SK-N-SH (cell line): Measurements from ENCODE around the gene CHFR. TPM values are rescaled to one million over a fixed set of nuclear protein-coding genes. Genes with fewer than 3 reads are reported as not detected.

Source experiments
- CTCF ChIA-PET: fragments of 300-600, 350-600 bp; formaldehyde crosslinking; extraction: SDS; loops from one replicate; lab custom pipeline; 2021; lab: Yijun Ruan, JAX
- POLR2A ChIA-PET: fragments of 350-600 bp; sonication (Branson Sonifier 250); formaldehyde crosslinking; extraction: SDS; loops from one replicate; lab custom pipeline; 2020; ENCODE audit warnings: antibody characterized with exemption, inconsistent platforms; lab: Yijun Ruan, JAX
- DNase-seq: peaks from one replicate; pipeline ENCODE4 v3.0.0; 2012
- H2AFZ ChIP-seq: fragments of 200-600 bp; sonication (generic); 2 replicates; pipeline ENCODE4 v1.8.1; 2016; ENCODE audit warnings: antibody characterized with exemption, mild to moderate bottlenecking, low read depth
- H3F3A ChIP-seq: fragments of 200-600 bp; sonication (generic); replicated peaks from 2 replicates; pipeline ENCODE3; 2016; ENCODE audit warnings: antibody characterized with exemption, mild to moderate bottlenecking; ENCODE audit not compliant: insufficient read depth
- H3K27ac ChIP-seq, 2 experiments: fragments of 200-500 bp in 1 of 2; fragments of 200-600 bp in 1 of 2; sonication (Bioruptor generic) in 1 of 2; sonication (generic), shearing (Covaris generic) in 1 of 2; 2 replicates each; pipeline versions ENCODE4 v1.5.1 to v1.6.1; 2014 to 2016; ENCODE audit warnings: low read depth in 2 of 2, inconsistent platforms in 1 of 2, low read length in 1 of 2, mild to moderate bottlenecking in 1 of 2, mixed read lengths in 1 of 2
- H3K27me3 ChIP-seq: fragments of 200-600 bp; sonication (generic), shearing (Covaris generic); 2 replicates; pipeline ENCODE4 v1.6.1; 2016; ENCODE audit warnings: mixed run types; ENCODE audit not compliant: insufficient read depth
- H3K36me3 ChIP-seq, 2 experiments: fragments of 200-500 bp in 1 of 2; fragments of 200-600 bp in 1 of 2; sonication (Bioruptor generic) in 1 of 2; sonication (generic) in 1 of 2; replicated peaks in 1 of 2; 2 replicates each; pipeline versions ENCODE3 to v1.5.1; 2014 to 2016; ENCODE audit warnings: low read length in 1 of 2, mild to moderate bottlenecking in 1 of 2; ENCODE audit not compliant: insufficient read depth in 2 of 2, control insufficient read depth in 1 of 2
- H3K4me1 ChIP-seq, 2 experiments: fragments of 200-500 bp in 1 of 2; fragments of 200-600 bp in 1 of 2; sonication (Bioruptor generic) in 1 of 2; sonication (generic), shearing (Covaris generic) in 1 of 2; 2 replicates each; pipeline versions ENCODE4 v1.5.1 to v1.6.1; 2014 to 2016; ENCODE audit warnings: low read depth in 1 of 2, low read length in 1 of 2, mixed run types in 1 of 2; ENCODE audit not compliant: insufficient read depth in 2 of 2, control insufficient read depth in 1 of 2
- H3K4me2 ChIP-seq: fragments of 200-600 bp; sonication (generic), shearing (Covaris generic); 2 replicates; pipeline ENCODE4 v1.6.1; 2017; ENCODE audit warnings: mixed run types
- H3K4me3 ChIP-seq, 2 experiments: fragments of 200-500 bp in 1 of 2; fragments of 200-600 bp in 1 of 2; sonication (Bioruptor generic) in 1 of 2; sonication (generic), shearing (Covaris generic) in 1 of 2; 2 replicates each; pipeline versions ENCODE4 v1.5.1 to v1.8.1; 2014 to 2016; ENCODE audit warnings: low read depth in 2 of 2, inconsistent platforms in 1 of 2, low read length in 1 of 2, mild to moderate bottlenecking in 1 of 2, mixed read lengths in 1 of 2, moderate library complexity in 1 of 2
- H3K79me2 ChIP-seq: fragments of 200-600 bp; sonication (generic); 2 replicates; pipeline ENCODE4 v1.8.1; 2017; ENCODE audit warnings: mild to moderate bottlenecking; ENCODE audit not compliant: insufficient read depth
- H3K9ac ChIP-seq: fragments of 200-600 bp; sonication (generic); 2 replicates; pipeline ENCODE4 v1.6.1; 2017; ENCODE audit warnings: mixed run types
- H3K9me2 ChIP-seq: fragments of 200-600 bp; sonication (generic); 2 replicates; pipeline ENCODE4 v1.6.1; 2017; ENCODE audit warnings: mixed run types
- H3K9me3 ChIP-seq: fragments of 200-600 bp; sonication (generic); 2 replicates; pipeline ENCODE4 v1.6.1; 2017; ENCODE audit warnings: mixed run types, mild to moderate bottlenecking, moderate library complexity
- H4K20me1 ChIP-seq: fragments of 200-600 bp; sonication (generic); 2 replicates; pipeline ENCODE4 v1.6.1; 2017; ENCODE audit warnings: mild to moderate bottlenecking, mixed run types; ENCODE audit not compliant: insufficient read depth
- CHD2 ChIP-seq: fragments of 150-350 bp; IDR thresholded peaks from 2 replicates; pipeline ENCODE4 v1.6.1; 2018; ENCODE audit warnings: low read length; ENCODE audit not compliant: partially characterized antibody
- CTCF ChIP-seq: fragments of 200-600 bp; sonication (generic); IDR thresholded peaks from 2 replicates; pipeline ENCODE4 v1.6.1; 2017; ENCODE audit warnings: antibody characterized with exemption, mild to moderate bottlenecking, moderate library complexity
- ELF1 ChIP-seq: IDR thresholded peaks from 2 replicates; pipeline ENCODE4 v1.4.0; 2012
- EZH2phosphoT487 ChIP-seq: fragments of 200-600 bp; sonication (generic); IDR thresholded peaks from 2 replicates; pipeline ENCODE4 v1.6.1; 2017; ENCODE audit warnings: low read depth, mixed run types, mild to moderate bottlenecking, antibody characterized with exemption, moderate library complexity, borderline replicate concordance
- FOSL2 ChIP-seq: IDR thresholded peaks from 2 replicates; pipeline ENCODE4 v1.4.0; 2012; ENCODE audit warnings: low read depth, mild to moderate bottlenecking, moderate library complexity, borderline replicate concordance
- FOXJ3 ChIP-seq: sonication (generic); formaldehyde crosslinking; IDR thresholded peaks from 2 replicates; pipeline ENCODE4 v1.5.1; 2020; ENCODE audit warnings: mild to moderate bottlenecking, missing genetic modification reagents
- GABPA ChIP-seq: IDR thresholded peaks from 2 replicates; pipeline ENCODE4 v1.4.0; 2012; ENCODE audit warnings: low read depth, mild to moderate bottlenecking
- MAX ChIP-seq: IDR thresholded peaks from 2 replicates; pipeline ENCODE4 v1.4.0; 2012; ENCODE audit warnings: low read depth
- MEF2A ChIP-seq: IDR thresholded peaks from 2 replicates; pipeline ENCODE4 v1.4.0; 2012; ENCODE audit warnings: low read depth, borderline replicate concordance
- MXI1 ChIP-seq: IDR thresholded peaks from 2 replicates; pipeline ENCODE4 v1.6.1; 2012; ENCODE audit warnings: mild to moderate bottlenecking, low read depth, low read length, improper control_type of control experiment
- NFIC ChIP-seq: IDR thresholded peaks from 2 replicates; pipeline ENCODE4 v1.4.0; 2012; ENCODE audit warnings: borderline replicate concordance
- NRF1 ChIP-seq: IDR thresholded peaks from 2 replicates; pipeline ENCODE4 v1.6.1; 2012; ENCODE audit warnings: low read depth, mild to moderate bottlenecking, low read length
- POLR2AphosphoS5 ChIP-seq: IDR thresholded peaks from 2 replicates; pipeline ENCODE4 v1.6.1; 2012; ENCODE audit warnings: low read depth, low read length
- RFX5 ChIP-seq: IDR thresholded peaks from 2 replicates; pipeline ENCODE4 v1.6.1; 2012; ENCODE audit warnings: mild to moderate bottlenecking, improper control_type of control experiment, low read length
- SIN3A ChIP-seq: IDR thresholded peaks from 2 replicates; pipeline ENCODE4 v1.6.1; 2012; ENCODE audit warnings: low read depth, mild to moderate bottlenecking, low read length, moderate library complexity, borderline replicate concordance
- SMC3 ChIP-seq: IDR thresholded peaks from 2 replicates; pipeline ENCODE4 v1.6.1; 2012; ENCODE audit warnings: low read depth, low read length, improper control_type of control experiment
- TAF1 ChIP-seq: IDR thresholded peaks from 2 replicates; pipeline ENCODE4 v1.6.1; 2012; ENCODE audit warnings: low read depth, mild to moderate bottlenecking, low read length, moderate library complexity, borderline replicate concordance
- TCF12 ChIP-seq: IDR thresholded peaks from 2 replicates; pipeline ENCODE4 v1.4.0; 2012
- TEAD4 ChIP-seq: IDR thresholded peaks from 2 replicates; pipeline ENCODE4 v1.4.0; 2012; ENCODE audit warnings: mild to moderate bottlenecking, borderline replicate concordance; ENCODE audit not compliant: insufficient read depth
- USF2 ChIP-seq: fragments of 150-350 bp; IDR thresholded peaks from 2 replicates; pipeline ENCODE4 v1.6.1; 2017; ENCODE audit warnings: antibody characterized with exemption, low read length, low read depth, borderline replicate concordance
- YY1 ChIP-seq: IDR thresholded peaks from 2 replicates; pipeline ENCODE4 v1.4.0; 2012; ENCODE audit warnings: low read depth, mild to moderate bottlenecking
- ZBTB33 ChIP-seq: IDR thresholded peaks from 2 replicates; pipeline ENCODE4 v1.4.0; 2012; ENCODE audit warnings: low read depth, borderline replicate concordance
- WGBS: methylation state at CpG from one replicate; pipeline ENCODE4 v1.1.6; 2017; ENCODE audit warnings: low lambda C conversion rate; 5-methylcytosine and 5-hydroxymethylcytosine counted together
- polyA plus RNA-seq, 3 experiments: library from polyadenylated mRNA; depleted of rRNA; stranded (reverse); fragments of >200 nt; gene quantifications; 2 replicates each; pipeline ENCODE4 v1.2.3, GENCODE V29; 2012

CHFR gene
- polyA plus RNA-seq, 1 of the 3 experiments (the other 2 are of a cell fraction) = 31.6 TPM

GRCh38 chr12:132874175-132874574, 13.2 kb downstream of the CHFR start:
- H3K27me3 ChIP-seq = no peaks in the 10 kb centered on the region
- H3K9ac ChIP-seq = no peak overlapping the region
- H3K27ac ChIP-seq = no peak overlapping the region
- TF ChIP-seq TCF12 (no peak), MAX (no peak), RFX5 (no peak), SIN3A (no peak), FOXJ3 (CRISPR knock-in tag) (no peak), CTCF (no peak), YY1 (no peak), TEAD4 (no peak), EZH2phosphoT487 (no peak), NFIC (no peak), USF2 (no peak), SMC3 (no peak), TAF1 (no peak)
- TF ChIP-seq, all 33 proteins: peak for 0
- DNase-seq = no peak
- ChIA-PET CTCF (no interaction called here), POLR2A (no interaction called here)
- Histone ChIP-seq H3F3A (peaks cover 3% of the 10 kb centered on the region), H3K36me3 (peaks cover 55 to 68% of the 10 kb centered on the region in 2 experiments), H3K4me2 (no peak overlapping the region), H3K4me3 (no peak overlapping the region), H4K20me1 (no peaks in the 10 kb centered on the region), H3K4me1 (no peaks in the 10 kb centered on the region), H3K9me3 (no peaks in the 10 kb centered on the region), H3K9me2 (no peaks in the 10 kb centered on the region), H3K79me2 (peaks cover 43% of the 10 kb centered on the region), H2AFZ (no peak overlapping the region)
- WGBS = 90% methylated on average over 7 of the region's 11 CpGs

- Histone ChIP-seq H3K27ac (no peak overlapping the region), H3K27me3 (no peaks in the 10 kb centered on the region), H3K4me3 (no peak overlapping the region), H3K9me3 (no peaks in the 10 kb centered on the region), H3K9ac (no peak overlapping the region), H3K4me1 (no peaks in the 10 kb centered on the region), H2AFZ (no peak overlapping the region), H3K79me2 (peaks cover 39% of the 10 kb centered on the region), H3F3A (peaks cover 3% of the 10 kb centered on the region), H3K9me2 (no peaks in the 10 kb centered on the region), H3K36me3 (peaks cover 55 to 63% of the 10 kb centered on the region in 2 experiments), H4K20me1 (no peaks in the 10 kb centered on the region), H3K4me2 (no peak overlapping the region)
- CTCF ChIA-PET = no interaction called here
- DNase-seq = no peak
- POLR2A ChIA-PET = no interaction called here
- WGBS = 90% methylated on average over 6 of the region's 10 CpGs
- no peak for TF ChIP-seq MAX
- no peak for TF ChIP-seq CHD2
- TF ChIP-seq GABPA = no peak
- no peak for TF ChIP-seq ZBTB33
- no peak for TF ChIP-seq FOXJ3 (CRISPR knock-in tag)
- no peak for TF ChIP-seq ELF1
- TF ChIP-seq SMC3 = no peak
- no peak for TF ChIP-seq MXI1
- no peak for TF ChIP-seq POLR2AphosphoS5
- TF ChIP-seq MEF2A = no peak
- TF ChIP-seq FOSL2 = no peak
- no peak for TF ChIP-seq SIN3A
- no peak for TF ChIP-seq NRF1
- no peak for TF ChIP-seq USF2
Measured at GRCh38 chr12:132873724-132874123, 13.7 kb downstream of the CHFR start.
